ENCODE results near the gene BCR. TPM values are rescaled to one million over a fixed set of nuclear protein-coding genes. Genes with fewer than 3 reads are reported as not detected.

The BCR gene
- total RNA-seq, 1 experiment from 2014 or later: 129 TPM

- Mint-ChIP-seq H3K27me3 (ENCODE audit: low read depth) (peaks cover 7% of the 10 kb centered on the region), H3K4me3 (no peak overlapping the region), H3K9me3 (no peaks in the 10 kb centered on the region), H3K36me3 (no peaks in the 10 kb centered on the region), H3K4me1 (0 out of 2 replicates have a peak, but pooled peaks cover 3% of the 10 kb centered on the region), H3K27ac (no peak overlapping the region)
- ChIA-PET POLR2A (no interaction called here), CTCF (interaction anchor here (1.0 to 6.2 kb wide), 8 partner anchors 25 to 277 kb away, joined by 4 to 63 read pairs (median 5); no protein-coding TSS in a partner anchor)
- DNase-seq (ENCODE audit: low spot score) (no peak), ATAC-seq (no peak)
- TF ChIP-seq CREM (CRISPR knock-in tag; IDR thresholded peaks at IDR 0.05): no peak
- no peak for TF ChIP-seq USF1 (CRISPR knock-in tag; IDR thresholded peaks at IDR 0.05)
- no peak for TF ChIP-seq SMAD4 (CRISPR knock-in tag; IDR thresholded peaks at IDR 0.05)
- no peak for TF ChIP-seq ZNF232 (CRISPR knock-in tag; IDR thresholded peaks at IDR 0.05)
- no peak for TF ChIP-seq ERG (CRISPR knock-in tag; IDR thresholded peaks at IDR 0.05)
- no peak for TF ChIP-seq TCF7 (CRISPR knock-in tag; IDR thresholded peaks at IDR 0.05; ENCODE audit: low read depth)
- no peak for TF ChIP-seq KAT7 (CRISPR knock-in tag; IDR thresholded peaks at IDR 0.05; ENCODE audit: borderline replicate concordance)
- no peak for TF ChIP-seq AR (CRISPR knock-in tag; IDR thresholded peaks at IDR 0.05)
- TF ChIP-seq TEAD4 (CRISPR knock-in tag; IDR thresholded peaks at IDR 0.05): no peak
- TF ChIP-seq RELA (CRISPR knock-in tag; IDR thresholded peaks at IDR 0.05; ENCODE audit: borderline replicate concordance): no peak
- no peak for TF ChIP-seq ELF4 (CRISPR knock-in tag; IDR thresholded peaks at IDR 0.05; ENCODE audit: low read depth)
- TF ChIP-seq RORB (CRISPR knock-in tag; IDR thresholded peaks at IDR 0.05): no peak
- no peak for TF ChIP-seq ZBTB21 (CRISPR knock-in tag; IDR thresholded peaks at IDR 0.05; ENCODE audit: borderline replicate concordance)
- TF ChIP-seq NR1H2 (CRISPR knock-in tag; IDR thresholded peaks at IDR 0.05): no peak
- no peak for TF ChIP-seq CBFB (CRISPR knock-in tag; IDR thresholded peaks at IDR 0.05; ENCODE audit: low read depth)
- no peak for TF ChIP-seq ZNF512 (CRISPR knock-in tag; IDR thresholded peaks at IDR 0.05; ENCODE audit: borderline replicate concordance)
- no peak for TF ChIP-seq MAX (CRISPR knock-in tag; IDR thresholded peaks at IDR 0.05)
- no peak for TF ChIP-seq IRF1 (CRISPR knock-in tag; IDR thresholded peaks at IDR 0.05)
- TF ChIP-seq CDX4 (CRISPR knock-in tag; IDR thresholded peaks at IDR 0.05; ENCODE audit: borderline replicate concordance): no peak
Measured at GRCh38 chr22:23132376-23133091, 47.8 kb upstream of the BCR start.

Data from WTC11 (cell line).